ENCODE results near the gene JARID2. TPM values are rescaled to one million over a fixed set of nuclear protein-coding genes. Genes with fewer than 3 reads are reported as not detected.

Gene JARID2
- total and polyA plus RNA-seq, 3 donors from 2014 or later, result 36.1 to 60.8 (median 53.7) TPM

DNA sequence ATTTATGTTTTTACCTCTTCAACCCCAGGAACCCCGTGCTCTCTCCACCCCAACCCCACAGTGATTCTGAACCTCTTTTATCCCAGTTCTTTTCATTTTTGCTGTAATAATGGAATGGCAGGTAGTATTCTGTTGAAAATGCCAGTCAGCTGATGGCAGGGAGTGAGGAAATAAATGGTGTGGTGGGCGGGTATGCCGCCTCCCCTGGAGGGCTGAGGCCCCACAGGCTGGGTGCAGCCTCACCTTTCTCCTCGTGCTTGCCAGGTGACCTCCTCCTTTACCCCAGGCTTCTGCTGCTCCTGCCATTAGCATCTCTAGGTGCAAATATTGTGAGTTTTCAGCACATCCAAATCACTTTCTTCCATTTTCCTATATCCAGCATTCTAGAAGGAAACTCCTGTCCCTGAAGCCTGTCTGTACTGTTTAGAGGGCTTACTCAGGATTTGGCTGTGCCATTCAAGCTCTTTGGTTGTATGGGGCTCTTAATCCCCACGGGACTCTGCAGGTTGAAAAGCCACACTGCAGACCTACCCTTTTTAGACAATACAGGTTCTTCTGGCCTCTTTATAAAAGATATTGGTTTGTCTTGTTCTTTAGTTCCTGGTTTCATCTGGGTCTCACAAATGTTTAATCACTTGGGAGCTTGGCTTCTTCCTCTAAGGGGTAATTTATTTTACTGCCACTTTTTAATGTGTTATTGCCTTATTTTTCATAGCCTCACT lies 201.8 kb downstream of the JARID2 start:
- Histone ChIP-seq H3K9me3 (no peaks in the 10 kb centered on the region), H3K4me3 (no peak overlapping the region), H3K36me3 (ENCODE audit: low read depth, missing control alignments) (no peaks in the 10 kb centered on the region), H3K4me1 (peaks cover 12% of the 10 kb centered on the region), H3K27ac (no peak overlapping the region), H3K27me3 (no peaks in the 10 kb centered on the region)
- DNase-seq, result no peak
- WGBS, 2 donors, result 81 to 89% methylated on average over 5 of the region's 5 CpGs
- intact Hi-C loops (cut with DNase I; ENCODE audit: low total_unique reads), result no loop called here
- no peak for TF ChIP-seq POLR2A (IDR thresholded peaks at IDR 0.05)
- TF ChIP-seq, protein P1, sequence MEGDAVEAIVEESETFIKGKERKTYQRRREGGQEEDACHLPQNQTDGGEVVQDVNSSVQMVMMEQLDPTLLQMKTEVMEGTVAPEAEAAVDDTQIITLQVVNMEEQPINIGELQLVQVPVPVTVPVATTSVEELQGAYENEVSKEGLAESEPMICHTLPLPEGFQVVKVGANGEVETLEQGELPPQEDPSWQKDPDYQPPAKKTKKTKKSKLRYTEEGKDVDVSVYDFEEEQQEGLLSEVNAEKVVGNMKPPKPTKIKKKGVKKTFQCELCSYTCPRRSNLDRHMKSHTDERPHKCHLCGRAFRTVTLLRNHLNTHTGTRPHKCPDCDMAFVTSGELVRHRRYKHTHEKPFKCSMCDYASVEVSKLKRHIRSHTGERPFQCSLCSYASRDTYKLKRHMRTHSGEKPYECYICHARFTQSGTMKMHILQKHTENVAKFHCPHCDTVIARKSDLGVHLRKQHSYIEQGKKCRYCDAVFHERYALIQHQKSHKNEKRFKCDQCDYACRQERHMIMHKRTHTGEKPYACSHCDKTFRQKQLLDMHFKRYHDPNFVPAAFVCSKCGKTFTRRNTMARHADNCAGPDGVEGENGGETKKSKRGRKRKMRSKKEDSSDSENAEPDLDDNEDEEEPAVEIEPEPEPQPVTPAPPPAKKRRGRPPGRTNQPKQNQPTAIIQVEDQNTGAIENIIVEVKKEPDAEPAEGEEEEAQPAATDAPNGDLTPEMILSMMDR (IDR thresholded peaks at IDR 0.05), result no peak

DNA sequence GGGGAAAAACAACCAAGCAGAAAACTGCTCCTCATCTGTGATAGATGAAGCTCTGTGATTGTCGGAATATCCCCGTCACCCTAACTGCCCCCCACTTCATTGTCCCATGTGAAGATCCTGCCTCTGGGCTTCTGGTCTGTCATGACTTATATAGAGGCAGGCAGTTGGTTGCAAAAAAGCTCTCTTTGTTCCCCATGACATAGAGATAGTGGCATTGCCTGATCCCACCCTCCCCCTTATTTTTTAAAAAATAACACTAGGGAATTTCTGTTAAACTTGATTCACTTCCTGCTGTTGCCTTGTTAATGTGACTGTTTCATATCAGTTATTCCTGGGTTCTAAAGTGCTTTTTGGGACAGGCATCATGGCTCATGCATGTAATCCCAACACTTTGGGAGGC lies 203.1 kb downstream of the JARID2 start:
- no peak overlapping the region for H3K27ac ChIP-seq
- no peak overlapping the region for H3K4me3 ChIP-seq
- no peak for DNase-seq
- H3K36me3 ChIP-seq (ENCODE audit: low read depth, missing control alignments), result no peaks in the 10 kb centered on the region
- TF ChIP-seq, protein P1 (IDR thresholded peaks at IDR 0.05), result no peak
- TF ChIP-seq POLR2A (IDR thresholded peaks at IDR 0.05), result no peak
- intact Hi-C loops (cut with DNase I; ENCODE audit: low total_unique reads), result no loop called here
- WGBS, 2 donors, result 92 to 93% methylated on average over 2 of the region's 2 CpGs
- H3K9me3 ChIP-seq, result no peaks in the 10 kb centered on the region
- H3K4me1 ChIP-seq, result peaks cover 11% of the 10 kb centered on the region
- H3K27me3 ChIP-seq, result no peaks in the 10 kb centered on the region

DNA sequence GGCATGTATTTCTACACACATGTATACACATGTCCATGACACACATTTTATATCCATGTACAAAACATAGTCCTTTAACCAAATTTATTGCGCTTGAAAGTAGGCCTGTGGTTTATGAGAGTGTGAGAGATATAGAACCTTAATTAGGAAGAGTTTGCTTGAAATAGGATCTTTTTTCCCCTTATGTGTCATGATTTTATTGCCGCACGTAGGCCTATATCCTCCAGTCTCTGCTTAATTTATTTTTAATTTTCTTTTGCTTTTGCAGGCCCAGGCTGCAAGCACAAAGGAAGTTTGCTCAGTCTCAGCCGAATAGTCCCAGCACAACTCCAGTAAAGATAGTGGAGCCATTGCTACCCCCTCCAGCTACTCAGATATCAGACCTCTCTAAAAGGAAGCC lies 205.9 kb downstream of the JARID2 start:
- TF ChIP-seq, protein P1 (IDR thresholded peaks at IDR 0.05), result no peak
- TF ChIP-seq POLR2A (IDR thresholded peaks at IDR 0.05), result no peak
- Histone ChIP-seq H3K27me3 (no peaks in the 10 kb centered on the region), H3K9me3 (no peaks in the 10 kb centered on the region), H3K4me1 (no peaks in the 10 kb centered on the region), H3K36me3 (ENCODE audit: low read depth, missing control alignments) (no peaks in the 10 kb centered on the region), H3K27ac (no peak overlapping the region), H3K4me3 (no peak overlapping the region)
- WGBS, 2 donors, result 94 to 97% methylated on average over 4 of the region's 4 CpGs
- intact Hi-C loops (cut with DNase I; ENCODE audit: low total_unique reads), result no loop called here
- DNase-seq, result no peak

DNA sequence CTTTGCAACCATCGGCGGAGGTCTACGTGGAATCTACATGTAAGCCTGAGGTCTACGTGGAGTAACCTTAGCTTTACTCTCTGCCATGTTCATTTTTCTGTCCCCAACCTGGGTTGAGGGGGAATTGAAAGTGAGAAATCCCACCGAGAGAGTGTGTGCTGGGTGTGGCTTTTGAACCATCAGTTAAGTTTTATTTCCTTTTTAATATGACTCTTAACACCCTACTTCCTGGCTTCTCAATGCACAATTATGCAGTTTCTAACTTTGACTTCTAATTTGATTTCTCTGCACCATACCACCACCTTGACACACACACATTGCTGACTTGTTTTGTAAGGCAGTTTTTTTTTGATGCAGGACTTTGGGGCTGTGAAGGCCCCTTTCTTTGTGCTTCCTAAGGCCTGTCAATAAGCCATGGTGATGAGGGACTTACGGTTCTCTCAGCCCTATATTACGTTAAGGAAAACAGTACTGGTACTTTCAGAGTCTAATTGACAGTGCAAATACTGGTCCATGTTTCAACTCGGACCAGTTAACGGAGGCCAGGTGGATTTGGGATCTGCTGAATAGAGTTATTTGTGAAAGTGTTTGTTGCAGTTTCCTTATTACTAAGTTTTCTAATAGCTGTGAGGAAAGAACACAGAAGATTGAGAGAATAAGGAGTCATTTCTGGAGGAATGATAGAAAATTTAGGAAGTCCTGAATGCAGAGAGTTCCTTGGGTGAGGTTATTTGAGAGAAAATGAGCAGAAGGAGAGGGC lies 206.5 kb downstream of the JARID2 start:
- Histone ChIP-seq H3K9me3 (no peaks in the 10 kb centered on the region), H3K27me3 (no peaks in the 10 kb centered on the region), H3K27ac (peak overlapping the region in 1 of 2 donors; percentile 72), H3K4me1 (no peaks in the 10 kb centered on the region), H3K36me3 (ENCODE audit: low read depth, missing control alignments) (no peaks in the 10 kb centered on the region), H3K4me3 (no peak overlapping the region)
- no peak for DNase-seq
- TF ChIP-seq POLR2A (IDR thresholded peaks at IDR 0.05), result no peak
- TF ChIP-seq, protein P1 (IDR thresholded peaks at IDR 0.05), result no peak
- 87 to 93% methylated on average over 9 of the region's 9 CpGs for WGBS, 2 donors
- intact Hi-C loops (cut with DNase I; ENCODE audit: low total_unique reads), result no loop called here

All from testis (tissue), 3 donors.